ENCODE measurements around the gene SNX20. TPM values are rescaled to one million over a fixed set of nuclear protein-coding genes. Genes with fewer than 3 reads are reported as not detected.
A peak's percentile ranks its signal among the peaks of the same experiment; 100 is the strongest.

Gene SNX20
- total and polyA plus RNA-seq, 10 of the 15 experiments (the other 5 are each of a cell fraction or from before 2014, with no cell fraction given), result 4.6 to 30.8 (median 21.9) TPM

- peak; percentile 54 to 61 (median 59); a peak in 5 of 6 replicates for TF ChIP-seq CTCF (IDR thresholded peaks at IDR 0.05 in 2 of 3, conservative IDR thresholded peaks at IDR 0.05 in 1 of 3; ENCODE audit: control insufficient read depth in 2 of 3, extremely low read depth in 1 of 3, insufficient read depth in 1 of 3, low read depth in 3 of 3, low read length in 3 of 3)
Measured at GRCh38 chr16:50671644-50672260, 9.4 kb downstream of the SNX20 start (continued).

GRCh38 chr16:50670476-50670875 lies 10.6 kb downstream of the SNX20 start:
- Histone ChIP-seq H3K9me3 (replicated peaks; ENCODE audit: control insufficient read depth, insufficient read depth, low read length) (peaks cover 22% of the 10 kb centered on the region), H3K4me2 (ENCODE audit: control insufficient read depth, insufficient read depth) (no peak overlapping the region), H3K79me2 (ENCODE audit: control insufficient read depth, insufficient read depth, low read length) (no peaks in the 10 kb centered on the region), H3K27ac (ENCODE audit: control insufficient read depth, insufficient read depth) (no peak overlapping the region), H3K9ac (ENCODE audit: control insufficient read depth, insufficient read depth, low read length) (no peak overlapping the region), H3K4me1 (ENCODE audit: control insufficient read depth, insufficient read depth, low read length) (peaks cover 16% of the 10 kb centered on the region), H3K36me3 (ENCODE audit: control insufficient read depth in 2 of 2, insufficient read depth in 2 of 2, low read length in 1 of 2) (peaks cover 10 to 13% of the 10 kb centered on the region in 2 experiments), H2AFZ (ENCODE audit: control insufficient read depth, low read depth, low read length) (no peak overlapping the region), H3K4me3 (no peak overlapping the region), H3K27me3 (replicated peaks in 1 of 2; ENCODE audit: control insufficient read depth in 2 of 2, insufficient read depth in 2 of 2, low read length in 1 of 2) (no peaks in the 10 kb centered on the region), H4K20me1 (ENCODE audit: control insufficient read depth, insufficient read depth) (no peaks in the 10 kb centered on the region)
- ChIA-PET POLR2A (no interaction called here), CTCF (interaction anchor here (1.2 to 20.9 kb wide), 7 partner anchors 10 to 130 kb away, joined by 3 to 636 read pairs (median 86); partner anchors contain the start of gene SNX20), RAD21 (ENCODE audit: unreplicated experiment) (interaction anchor here (2.5 to 29.0 kb wide), 4 partner anchors 9 to 136 kb away, joined by 25 to 578 read pairs (median 78); partner anchors contain the start of genes CYLD and SNX20), SMC1A (ENCODE audit: uncharacterized antibody, unreplicated experiment) (interaction anchor here (1.3 to 24.8 kb wide), 5 partner anchors 10 to 136 kb away, joined by 3 to 600 read pairs (median 78); partner anchors contain the start of genes CYLD and SNX20)
- ATAC-seq (no peak), FAIRE-seq (no peak), DNase-seq (ENCODE audit: low read depth, low spot score) (no peak)
- TF ChIP-seq MEF2A (IDR thresholded peaks at IDR 0.05; ENCODE audit: insufficient read depth, low read depth, low read length) (no peak), SUPT20H (IDR thresholded peaks at IDR 0.05; ENCODE audit: borderline replicate concordance, control insufficient read depth, low read depth, low read length) (no peak), MAX (IDR thresholded peaks at IDR 0.05; ENCODE audit: low read depth, low read length) (no peak), MYB (IDR thresholded peaks at IDR 0.05; ENCODE audit: borderline replicate concordance, low read depth, low read length) (no peak)
- no TSS peak for BruUV-seq (replicated peaks)
- in situ Hi-C loops (cut with MboI), result no loop called here
- 89% methylated on average over 6 of the region's 6 CpGs for WGBS (ENCODE audit: insufficient coverage, insufficient replicate concordance, low lambda C conversion rate, missing lambda C conversion rate)
- intact Hi-C loops (cut with micrococcal nuclease; ENCODE audit: unreplicated experiment), result no loop called here

Measured in GM12878 (cell line).